D721Med (cell line): Measurements from ENCODE around the gene PRKAR1A.

ENCODE experiments used
- DNase-seq: peaks from one replicate; pipeline ENCODE4 v3.0.0; 2011; ENCODE audit warnings: low spot score; ENCODE audit not compliant: insufficient read length
- FAIRE-seq: peaks from 2 replicates; lab custom pipeline; 2011; peaks lifted over from hg19 to GRCh38; lab: Jason Lieb, UNC
- TF ChIP-seq, protein P1 (sequence below): IDR thresholded peaks from 2 replicates; pipeline ENCODE4 v1.5.1; 2012; ENCODE audit warnings: mild to moderate bottlenecking, control low read depth; ENCODE audit not compliant: insufficient read depth; ENCODE audit errors: missing control alignments

Gene PRKAR1A

GRCh38 chr17:68522266-68522665 is 10.0 kb downstream of the PRKAR1A start:
- TF ChIP-seq, protein P1, sequence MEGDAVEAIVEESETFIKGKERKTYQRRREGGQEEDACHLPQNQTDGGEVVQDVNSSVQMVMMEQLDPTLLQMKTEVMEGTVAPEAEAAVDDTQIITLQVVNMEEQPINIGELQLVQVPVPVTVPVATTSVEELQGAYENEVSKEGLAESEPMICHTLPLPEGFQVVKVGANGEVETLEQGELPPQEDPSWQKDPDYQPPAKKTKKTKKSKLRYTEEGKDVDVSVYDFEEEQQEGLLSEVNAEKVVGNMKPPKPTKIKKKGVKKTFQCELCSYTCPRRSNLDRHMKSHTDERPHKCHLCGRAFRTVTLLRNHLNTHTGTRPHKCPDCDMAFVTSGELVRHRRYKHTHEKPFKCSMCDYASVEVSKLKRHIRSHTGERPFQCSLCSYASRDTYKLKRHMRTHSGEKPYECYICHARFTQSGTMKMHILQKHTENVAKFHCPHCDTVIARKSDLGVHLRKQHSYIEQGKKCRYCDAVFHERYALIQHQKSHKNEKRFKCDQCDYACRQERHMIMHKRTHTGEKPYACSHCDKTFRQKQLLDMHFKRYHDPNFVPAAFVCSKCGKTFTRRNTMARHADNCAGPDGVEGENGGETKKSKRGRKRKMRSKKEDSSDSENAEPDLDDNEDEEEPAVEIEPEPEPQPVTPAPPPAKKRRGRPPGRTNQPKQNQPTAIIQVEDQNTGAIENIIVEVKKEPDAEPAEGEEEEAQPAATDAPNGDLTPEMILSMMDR, result no peak
- FAIRE-seq (no peak), DNase-seq (no peak)

DNA sequence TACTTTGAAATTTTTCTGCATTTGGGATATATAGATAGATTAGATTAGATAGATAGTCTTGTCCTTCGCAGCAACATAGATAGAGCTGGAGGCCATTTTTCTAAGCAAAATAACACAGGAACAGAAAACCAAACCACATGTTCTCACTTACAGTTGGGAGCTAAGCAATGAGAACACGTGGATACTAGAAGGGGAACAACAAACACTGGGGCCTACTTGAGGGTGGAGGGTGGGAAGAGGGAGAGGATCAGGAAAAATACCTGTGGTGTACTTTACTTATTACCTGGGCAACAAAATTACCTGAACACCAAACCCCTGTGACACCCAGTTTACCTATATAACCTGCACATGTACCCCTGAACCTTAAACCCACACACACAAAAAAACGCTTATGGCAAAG is 14.3 kb downstream of the PRKAR1A start:
- DNase-seq (no peak), FAIRE-seq (no peak)
- TF ChIP-seq, protein P1, result no peak

DNA sequence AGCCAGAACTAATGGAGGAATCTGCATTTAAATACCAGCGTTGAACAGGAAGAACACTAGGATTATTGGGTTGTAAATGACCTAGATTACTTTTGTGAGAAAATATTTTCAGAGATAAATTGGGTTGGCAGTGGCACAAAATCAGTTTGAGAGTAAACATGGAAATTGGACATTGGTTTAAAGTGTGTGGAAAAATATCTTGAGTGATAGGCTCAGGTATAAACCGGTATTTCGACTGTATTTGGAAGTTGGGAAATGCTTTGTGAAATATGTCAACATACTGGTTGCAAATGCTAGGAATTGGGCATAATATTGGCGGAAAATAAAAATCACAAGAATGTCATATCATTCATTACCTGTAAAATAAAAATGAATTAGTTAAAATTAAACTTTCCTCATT is 15.1 kb downstream of the PRKAR1A start:
- FAIRE-seq, result no peak
- TF ChIP-seq, protein P1, result no peak
- no peak for DNase-seq

GRCh38 chr17:68531252-68531651 is 19.0 kb downstream of the PRKAR1A start:
- TF ChIP-seq, protein P1, result no peak
- DNase-seq (no peak), FAIRE-seq (no peak)

- TF ChIP-seq, protein P1, result no peak
- DNase-seq (no peak), FAIRE-seq (no peak)
Observed at GRCh38 chr17:68532826-68533225, 20.6 kb downstream of the PRKAR1A start.

GRCh38 chr17:68533887-68534694 is 21.9 kb downstream of the PRKAR1A start:
- FAIRE-seq, result no peak

More at GRCh38 chr17:68533887-68534694, 21.9 kb downstream of the PRKAR1A start:
- TF ChIP-seq, protein P1, result peak; percentile 44
- DNase-seq, result no peak
